Adrenal gland (tissue), 5 donors: ENCODE measurements around the gene S100A6.

ENCODE experiments used
- POLR2A ChIP-seq, 2 donors: fragments of 450-650 bp; IDR thresholded peaks; one replicate each; pipeline ENCODE4 v1.6.1; 2017; ENCODE audit warnings: antibody characterized with exemption in 2 of 2, mild to moderate bottlenecking in 2 of 2, moderate library complexity in 1 of 2
- TF ChIP-seq, protein P1 (sequence below), 6 experiments: fragments of 450-650 bp in 4 of 6; fragments of 200-600 bp in 2 of 6; sonication (generic) in 1 of 6; IDR thresholded peaks; 1 replicate in 5 of 6; 2 replicates in 1 of 6; pipeline versions ENCODE4 v1.5.1 to v1.8.0; 2016 to 2021; ENCODE audit warnings: antibody characterized with exemption in 6 of 6, mild to moderate bottlenecking in 2 of 6, moderate library complexity in 1 of 6
- donor health status: DM: no; HTN: no; CAD: no.

DNA sequence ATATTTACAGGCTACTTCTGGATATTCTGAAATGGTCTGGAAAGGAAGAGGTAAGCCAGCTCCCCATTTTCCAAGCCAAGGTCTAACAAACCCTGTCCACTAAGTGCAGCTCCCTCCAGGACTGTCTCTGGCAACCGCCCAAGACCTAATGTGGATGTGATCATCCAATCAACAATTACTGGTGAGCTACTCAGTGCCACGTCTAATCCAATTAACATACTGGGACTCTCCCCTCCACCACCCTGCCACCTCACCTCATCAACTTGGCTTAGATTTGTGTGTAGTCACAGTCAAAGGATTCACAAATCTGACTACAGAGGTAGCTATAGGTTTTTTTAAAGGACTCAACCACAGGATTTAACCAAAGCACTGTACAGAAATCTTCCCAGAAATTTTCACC lies 49.9 kb downstream of the S100A6 start:
- TF ChIP-seq, protein P1, sequence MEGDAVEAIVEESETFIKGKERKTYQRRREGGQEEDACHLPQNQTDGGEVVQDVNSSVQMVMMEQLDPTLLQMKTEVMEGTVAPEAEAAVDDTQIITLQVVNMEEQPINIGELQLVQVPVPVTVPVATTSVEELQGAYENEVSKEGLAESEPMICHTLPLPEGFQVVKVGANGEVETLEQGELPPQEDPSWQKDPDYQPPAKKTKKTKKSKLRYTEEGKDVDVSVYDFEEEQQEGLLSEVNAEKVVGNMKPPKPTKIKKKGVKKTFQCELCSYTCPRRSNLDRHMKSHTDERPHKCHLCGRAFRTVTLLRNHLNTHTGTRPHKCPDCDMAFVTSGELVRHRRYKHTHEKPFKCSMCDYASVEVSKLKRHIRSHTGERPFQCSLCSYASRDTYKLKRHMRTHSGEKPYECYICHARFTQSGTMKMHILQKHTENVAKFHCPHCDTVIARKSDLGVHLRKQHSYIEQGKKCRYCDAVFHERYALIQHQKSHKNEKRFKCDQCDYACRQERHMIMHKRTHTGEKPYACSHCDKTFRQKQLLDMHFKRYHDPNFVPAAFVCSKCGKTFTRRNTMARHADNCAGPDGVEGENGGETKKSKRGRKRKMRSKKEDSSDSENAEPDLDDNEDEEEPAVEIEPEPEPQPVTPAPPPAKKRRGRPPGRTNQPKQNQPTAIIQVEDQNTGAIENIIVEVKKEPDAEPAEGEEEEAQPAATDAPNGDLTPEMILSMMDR (IDR thresholded peaks at IDR 0.05), result no peak
- no peak for TF ChIP-seq POLR2A (IDR thresholded peaks at IDR 0.05)
